ENCODE data around the gene DNAJC5G. TPM values are rescaled to one million over a fixed set of nuclear protein-coding genes. Genes with fewer than 3 reads are reported as not detected.

The DNAJC5G gene
- total and polyA plus RNA-seq, 9 of the 15 experiments (the other 6 are each of a cell fraction or from before 2014, with no cell fraction given), result not detected

DNA sequence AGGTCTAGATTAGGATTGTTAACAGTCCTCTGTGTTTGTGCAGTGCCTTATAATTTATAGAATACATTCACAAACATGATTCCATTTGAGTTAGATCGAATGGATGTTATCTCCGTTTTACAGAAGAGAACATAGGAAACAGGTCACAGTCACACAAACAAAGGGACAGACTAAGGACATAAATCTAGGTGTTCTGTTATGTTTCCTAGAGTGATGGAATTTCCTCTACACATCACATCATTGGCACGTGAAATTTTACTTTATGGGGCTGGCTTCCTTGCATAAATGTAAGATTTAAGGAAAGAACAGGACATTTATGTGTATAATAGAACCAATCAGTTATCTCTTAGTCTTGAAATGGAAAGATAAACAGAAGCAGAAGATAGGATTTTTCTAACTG is 13.4 kb downstream of the DNAJC5G start (continued):
- TF ChIP-seq, protein P1, sequence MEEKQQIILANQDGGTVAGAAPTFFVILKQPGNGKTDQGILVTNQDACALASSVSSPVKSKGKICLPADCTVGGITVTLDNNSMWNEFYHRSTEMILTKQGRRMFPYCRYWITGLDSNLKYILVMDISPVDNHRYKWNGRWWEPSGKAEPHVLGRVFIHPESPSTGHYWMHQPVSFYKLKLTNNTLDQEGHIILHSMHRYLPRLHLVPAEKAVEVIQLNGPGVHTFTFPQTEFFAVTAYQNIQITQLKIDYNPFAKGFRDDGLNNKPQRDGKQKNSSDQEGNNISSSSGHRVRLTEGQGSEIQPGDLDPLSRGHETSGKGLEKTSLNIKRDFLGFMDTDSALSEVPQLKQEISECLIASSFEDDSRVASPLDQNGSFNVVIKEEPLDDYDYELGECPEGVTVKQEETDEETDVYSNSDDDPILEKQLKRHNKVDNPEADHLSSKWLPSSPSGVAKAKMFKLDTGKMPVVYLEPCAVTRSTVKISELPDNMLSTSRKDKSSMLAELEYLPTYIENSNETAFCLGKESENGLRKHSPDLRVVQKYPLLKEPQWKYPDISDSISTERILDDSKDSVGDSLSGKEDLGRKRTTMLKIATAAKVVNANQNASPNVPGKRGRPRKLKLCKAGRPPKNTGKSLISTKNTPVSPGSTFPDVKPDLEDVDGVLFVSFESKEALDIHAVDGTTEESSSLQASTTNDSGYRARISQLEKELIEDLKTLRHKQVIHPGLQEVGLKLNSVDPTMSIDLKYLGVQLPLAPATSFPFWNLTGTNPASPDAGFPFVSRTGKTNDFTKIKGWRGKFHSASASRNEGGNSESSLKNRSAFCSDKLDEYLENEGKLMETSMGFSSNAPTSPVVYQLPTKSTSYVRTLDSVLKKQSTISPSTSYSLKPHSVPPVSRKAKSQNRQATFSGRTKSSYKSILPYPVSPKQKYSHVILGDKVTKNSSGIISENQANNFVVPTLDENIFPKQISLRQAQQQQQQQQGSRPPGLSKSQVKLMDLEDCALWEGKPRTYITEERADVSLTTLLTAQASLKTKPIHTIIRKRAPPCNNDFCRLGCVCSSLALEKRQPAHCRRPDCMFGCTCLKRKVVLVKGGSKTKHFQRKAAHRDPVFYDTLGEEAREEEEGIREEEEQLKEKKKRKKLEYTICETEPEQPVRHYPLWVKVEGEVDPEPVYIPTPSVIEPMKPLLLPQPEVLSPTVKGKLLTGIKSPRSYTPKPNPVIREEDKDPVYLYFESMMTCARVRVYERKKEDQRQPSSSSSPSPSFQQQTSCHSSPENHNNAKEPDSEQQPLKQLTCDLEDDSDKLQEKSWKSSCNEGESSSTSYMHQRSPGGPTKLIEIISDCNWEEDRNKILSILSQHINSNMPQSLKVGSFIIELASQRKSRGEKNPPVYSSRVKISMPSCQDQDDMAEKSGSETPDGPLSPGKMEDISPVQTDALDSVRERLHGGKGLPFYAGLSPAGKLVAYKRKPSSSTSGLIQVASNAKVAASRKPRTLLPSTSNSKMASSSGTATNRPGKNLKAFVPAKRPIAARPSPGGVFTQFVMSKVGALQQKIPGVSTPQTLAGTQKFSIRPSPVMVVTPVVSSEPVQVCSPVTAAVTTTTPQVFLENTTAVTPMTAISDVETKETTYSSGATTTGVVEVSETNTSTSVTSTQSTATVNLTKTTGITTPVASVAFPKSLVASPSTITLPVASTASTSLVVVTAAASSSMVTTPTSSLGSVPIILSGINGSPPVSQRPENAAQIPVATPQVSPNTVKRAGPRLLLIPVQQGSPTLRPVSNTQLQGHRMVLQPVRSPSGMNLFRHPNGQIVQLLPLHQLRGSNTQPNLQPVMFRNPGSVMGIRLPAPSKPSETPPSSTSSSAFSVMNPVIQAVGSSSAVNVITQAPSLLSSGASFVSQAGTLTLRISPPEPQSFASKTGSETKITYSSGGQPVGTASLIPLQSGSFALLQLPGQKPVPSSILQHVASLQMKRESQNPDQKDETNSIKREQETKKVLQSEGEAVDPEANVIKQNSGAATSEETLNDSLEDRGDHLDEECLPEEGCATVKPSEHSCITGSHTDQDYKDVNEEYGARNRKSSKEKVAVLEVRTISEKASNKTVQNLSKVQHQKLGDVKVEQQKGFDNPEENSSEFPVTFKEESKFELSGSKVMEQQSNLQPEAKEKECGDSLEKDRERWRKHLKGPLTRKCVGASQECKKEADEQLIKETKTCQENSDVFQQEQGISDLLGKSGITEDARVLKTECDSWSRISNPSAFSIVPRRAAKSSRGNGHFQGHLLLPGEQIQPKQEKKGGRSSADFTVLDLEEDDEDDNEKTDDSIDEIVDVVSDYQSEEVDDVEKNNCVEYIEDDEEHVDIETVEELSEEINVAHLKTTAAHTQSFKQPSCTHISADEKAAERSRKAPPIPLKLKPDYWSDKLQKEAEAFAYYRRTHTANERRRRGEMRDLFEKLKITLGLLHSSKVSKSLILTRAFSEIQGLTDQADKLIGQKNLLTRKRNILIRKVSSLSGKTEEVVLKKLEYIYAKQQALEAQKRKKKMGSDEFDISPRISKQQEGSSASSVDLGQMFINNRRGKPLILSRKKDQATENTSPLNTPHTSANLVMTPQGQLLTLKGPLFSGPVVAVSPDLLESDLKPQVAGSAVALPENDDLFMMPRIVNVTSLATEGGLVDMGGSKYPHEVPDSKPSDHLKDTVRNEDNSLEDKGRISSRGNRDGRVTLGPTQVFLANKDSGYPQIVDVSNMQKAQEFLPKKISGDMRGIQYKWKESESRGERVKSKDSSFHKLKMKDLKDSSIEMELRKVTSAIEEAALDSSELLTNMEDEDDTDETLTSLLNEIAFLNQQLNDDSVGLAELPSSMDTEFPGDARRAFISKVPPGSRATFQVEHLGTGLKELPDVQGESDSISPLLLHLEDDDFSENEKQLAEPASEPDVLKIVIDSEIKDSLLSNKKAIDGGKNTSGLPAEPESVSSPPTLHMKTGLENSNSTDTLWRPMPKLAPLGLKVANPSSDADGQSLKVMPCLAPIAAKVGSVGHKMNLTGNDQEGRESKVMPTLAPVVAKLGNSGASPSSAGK (IDR thresholded peaks at IDR 0.05), result no peak
- TF ChIP-seq ZNF507 (tag; conservative IDR thresholded peaks at IDR 0.05) (no peak), TEAD2 (tag; IDR thresholded peaks at IDR 0.05) (no peak)

All from K562 (cell line).